Uterus (tissue), 2 donors: ENCODE results near the gene EHMT1.

Experiments used
- CTCF ChIP-seq, 4 experiments: fragments of 200-600 bp in 2 of 4; fragments of 450-650 bp in 2 of 4; sonication (generic) in 2 of 4; IDR thresholded peaks; one replicate each; pipeline ENCODE4 v1.5.1; 2016 to 2019; ENCODE audit warnings: antibody characterized with exemption in 4 of 4, mild to moderate bottlenecking in 2 of 4, moderate library complexity in 1 of 4
- POLR2A ChIP-seq, 2 donors: fragments of 450-650 bp; IDR thresholded peaks; one replicate each; pipeline ENCODE4 v1.6.1; 2016; ENCODE audit warnings: antibody characterized with exemption in 2 of 2, mild to moderate bottlenecking in 1 of 2, moderate library complexity in 1 of 2

- TF ChIP-seq CTCF (IDR thresholded peaks at IDR 0.05) (no peak), POLR2A (IDR thresholded peaks at IDR 0.05) (no peak)
These were observed 13.7 kb downstream of the EHMT1 start for GRCh38 chr9:137632230-137633161.
